A673 (cell line): ENCODE results near the gene SLC50A1.
"Not testable (repeated sequence)": the region's sequence is repeated elsewhere in the genome, so short reads cannot be mapped to it uniquely, and the experiment has no call there.

ENCODE experiments used
- CTCF ChIP-seq: fragments of 300-800, 200-600 bp; sonication (generic); conservative IDR thresholded peaks from 2 replicates; pipeline ENCODE4 v1.5.1; 2017; ENCODE audit warnings: low read depth, mild to moderate bottlenecking, antibody characterized with exemption, low read length, moderate library complexity, mixed read lengths
- EZH2 ChIP-seq: fragments of 200-600 bp; sonication (generic); IDR thresholded peaks from 2 replicates; pipeline ENCODE4 v1.6.1; 2017; ENCODE audit warnings: borderline replicate concordance, low read depth, mild to moderate bottlenecking, mixed read lengths, antibody characterized with exemption, low read length; ENCODE audit not compliant: poor library complexity, severe bottlenecking

GRCh38 chr1:155168105-155168445 lies 32.4 kb downstream of the SLC50A1 start:
- not testable (repeated sequence) for TF ChIP-seq CTCF, EZH2
